Stimulated activated CD8-positive, alpha-beta memory T cell treated with anti-CD3 and anti-CD28 coated beads, Interleukin-7, amount 100 ng/mL, for 48 hours (primary cell): ENCODE measurements around the gene DHX38.

Experiments
- DNase-seq, 2 donors: peaks; one replicate each; pipeline ENCODE4 v3.0.0-alpha.2; 2020; ENCODE audit warnings: low read depth in 1 of 2; ENCODE audit errors: extremely low read depth in 1 of 2

DHX38 gene

DNA sequence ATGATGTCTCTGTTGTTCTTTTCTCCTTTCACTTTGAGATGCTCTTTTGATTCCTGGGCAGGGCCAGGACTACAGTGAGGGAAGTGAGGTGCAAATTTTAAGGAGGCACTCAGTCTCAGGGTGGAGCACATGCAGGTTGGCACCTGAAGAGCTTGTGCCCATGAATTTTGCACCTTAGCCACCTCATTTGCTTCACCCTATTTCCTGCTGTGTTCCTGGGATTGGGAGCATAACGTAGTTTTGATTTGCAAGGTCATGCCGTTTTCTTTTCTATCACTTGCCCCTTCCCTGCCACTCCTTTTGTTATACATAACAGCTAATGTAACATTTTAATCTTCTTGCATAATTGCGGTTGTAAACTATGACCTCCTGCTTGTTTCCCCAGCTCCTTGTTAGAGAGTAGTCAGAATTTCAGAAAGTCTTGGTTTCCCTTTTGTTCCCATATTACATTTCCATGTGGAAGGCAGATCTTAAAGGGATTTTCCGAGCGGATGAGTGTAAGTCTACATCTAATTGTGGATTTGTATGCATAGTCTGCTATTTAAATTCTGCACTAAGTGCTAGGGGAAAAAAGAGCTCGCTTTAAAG is 68.6 kb downstream of the DHX38 start:
- no peak for DNase-seq
